ENCODE results near the gene PDE4D. TPM values are rescaled to one million over a fixed set of nuclear protein-coding genes. Genes with fewer than 3 reads are reported as not detected.

The PDE4D gene
- total RNA-seq, 1 donor = 19.9 TPM

- H3K4me2 ChIP-seq (ENCODE audit: insufficient read depth, low read length) = no peak overlapping the region
- no peaks in the 10 kb centered on the region for H3K36me3 ChIP-seq (ENCODE audit: insufficient read depth, low read length)
- no peak overlapping the region for H3K4me3 ChIP-seq (ENCODE audit: insufficient read depth, low read length)
- no peak overlapping the region for H3K27ac ChIP-seq (ENCODE audit: low read depth, low read length)
- no peak overlapping the region for H2AFZ ChIP-seq (ENCODE audit: low read length)
- H3K4me1 ChIP-seq (ENCODE audit: insufficient read depth, low read length) = peaks cover 14% of the 10 kb centered on the region
- TF ChIP-seq CTCF (IDR thresholded peaks at IDR 0.05; ENCODE audit: extremely low read depth, low read depth, low read length) = no peak
- H3K27me3 ChIP-seq (ENCODE audit: insufficient read depth, low read length) = peaks cover 26% of the 10 kb centered on the region
- no peaks in the 10 kb centered on the region for H3K79me2 ChIP-seq (ENCODE audit: insufficient read depth, low read length)
- peak; percentile 47 for DNase-seq (ENCODE audit: insufficient read length, low spot score, missing footprints)
- no peaks in the 10 kb centered on the region for H3K9me3 ChIP-seq (ENCODE audit: low read depth, low read length)
- no peaks in the 10 kb centered on the region for H4K20me1 ChIP-seq (ENCODE audit: insufficient read depth, low read length)
Measured at GRCh38 chr5:59769832-59770231, 123.7 kb downstream of the PDE4D start.

- Histone ChIP-seq H3K4me1 (ENCODE audit: insufficient read depth, low read length) (peaks cover 14% of the 10 kb centered on the region), H3K4me2 (ENCODE audit: insufficient read depth, low read length) (peak overlapping the region; percentile 98), H3K27me3 (ENCODE audit: insufficient read depth, low read length) (peaks cover 26% of the 10 kb centered on the region), H3K36me3 (ENCODE audit: insufficient read depth, low read length) (no peaks in the 10 kb centered on the region), H3K9me3 (ENCODE audit: low read depth, low read length) (no peaks in the 10 kb centered on the region), H4K20me1 (ENCODE audit: insufficient read depth, low read length) (no peaks in the 10 kb centered on the region), H2AFZ (ENCODE audit: low read length) (peak overlapping the region; percentile 94), H3K27ac (ENCODE audit: low read depth, low read length) (no peak overlapping the region), H3K79me2 (ENCODE audit: insufficient read depth, low read length) (no peaks in the 10 kb centered on the region), H3K4me3 (ENCODE audit: insufficient read depth, low read length) (peak overlapping the region; percentile 77)
- DNase-seq (ENCODE audit: insufficient read length, low spot score, missing footprints) = no peak
- TF ChIP-seq CTCF (IDR thresholded peaks at IDR 0.05; ENCODE audit: extremely low read depth, low read depth, low read length) = no peak
Measured at GRCh38 chr5:59769041-59769360, 124.5 kb downstream of the PDE4D start.

- H3K79me2 ChIP-seq (ENCODE audit: insufficient read depth, low read length) = no peaks in the 10 kb centered on the region
- TF ChIP-seq CTCF (IDR thresholded peaks at IDR 0.05; ENCODE audit: extremely low read depth, low read depth, low read length) = no peak
- peaks cover 14% of the 10 kb centered on the region for H3K4me1 ChIP-seq (ENCODE audit: insufficient read depth, low read length)
- H3K4me2 ChIP-seq (ENCODE audit: insufficient read depth, low read length) = peak overlapping the region; percentile 98
- H3K4me3 ChIP-seq (ENCODE audit: insufficient read depth, low read length) = peak overlapping the region; percentile 77
- H4K20me1 ChIP-seq (ENCODE audit: insufficient read depth, low read length) = no peaks in the 10 kb centered on the region
- DNase-seq (ENCODE audit: insufficient read length, low spot score, missing footprints) = no peak
- no peaks in the 10 kb centered on the region for H3K36me3 ChIP-seq (ENCODE audit: insufficient read depth, low read length)
- H3K27ac ChIP-seq (ENCODE audit: low read depth, low read length) = peak overlapping the region; percentile 35
- H3K27me3 ChIP-seq (ENCODE audit: insufficient read depth, low read length) = peaks cover 26% of the 10 kb centered on the region
- peak overlapping the region; percentile 94 for H2AFZ ChIP-seq (ENCODE audit: low read length)
- H3K9me3 ChIP-seq (ENCODE audit: low read depth, low read length) = no peaks in the 10 kb centered on the region
Measured at GRCh38 chr5:59768152-59769040, 125.1 kb downstream of the PDE4D start.

- no peaks in the 10 kb centered on the region for H3K9me3 ChIP-seq (ENCODE audit: low read depth, low read length)
- H3K27me3 ChIP-seq (ENCODE audit: insufficient read depth, low read length) = peaks cover 26% of the 10 kb centered on the region
- peaks cover 14% of the 10 kb centered on the region for H3K4me1 ChIP-seq (ENCODE audit: insufficient read depth, low read length)
- H3K4me3 ChIP-seq (ENCODE audit: insufficient read depth, low read length) = peak overlapping the region; percentile 77
- H4K20me1 ChIP-seq (ENCODE audit: insufficient read depth, low read length) = no peaks in the 10 kb centered on the region
- H3K4me2 ChIP-seq (ENCODE audit: insufficient read depth, low read length) = peak overlapping the region; percentile 98
- no peaks in the 10 kb centered on the region for H3K36me3 ChIP-seq (ENCODE audit: insufficient read depth, low read length)
- DNase-seq (ENCODE audit: insufficient read length, low spot score, missing footprints) = no peak
- TF ChIP-seq CTCF (IDR thresholded peaks at IDR 0.05; ENCODE audit: extremely low read depth, low read depth, low read length) = no peak
- no peak overlapping the region for H3K27ac ChIP-seq (ENCODE audit: low read depth, low read length)
- peak overlapping the region; percentile 94 for H2AFZ ChIP-seq (ENCODE audit: low read length)
- H3K79me2 ChIP-seq (ENCODE audit: insufficient read depth, low read length) = no peaks in the 10 kb centered on the region
Measured at GRCh38 chr5:59767681-59768151, 125.8 kb downstream of the PDE4D start.

Measured in osteoblast (primary cell).